ENCODE results near the gene CFAP65.

DNA sequence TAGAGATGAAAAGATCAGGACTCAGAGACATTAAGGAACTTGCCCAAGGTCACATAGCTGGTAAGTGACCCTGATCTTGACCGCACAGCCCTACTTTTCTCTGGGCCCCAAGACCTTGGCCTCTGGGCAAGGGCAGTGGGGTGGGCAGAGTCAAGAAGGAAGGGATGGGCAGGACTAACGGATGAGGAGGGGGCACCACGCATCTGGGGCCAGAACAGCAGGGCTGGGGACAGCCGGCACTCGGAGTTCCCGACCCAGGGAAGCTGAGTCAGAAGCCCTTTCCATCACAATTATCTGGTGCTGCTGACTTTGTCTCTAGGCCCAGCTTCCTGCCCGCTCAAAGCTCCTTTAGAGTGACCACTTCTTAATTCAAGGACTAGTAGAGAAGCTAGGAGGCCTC is 14.4 kb downstream of the CFAP65 start:
- TF ChIP-seq, protein P1, sequence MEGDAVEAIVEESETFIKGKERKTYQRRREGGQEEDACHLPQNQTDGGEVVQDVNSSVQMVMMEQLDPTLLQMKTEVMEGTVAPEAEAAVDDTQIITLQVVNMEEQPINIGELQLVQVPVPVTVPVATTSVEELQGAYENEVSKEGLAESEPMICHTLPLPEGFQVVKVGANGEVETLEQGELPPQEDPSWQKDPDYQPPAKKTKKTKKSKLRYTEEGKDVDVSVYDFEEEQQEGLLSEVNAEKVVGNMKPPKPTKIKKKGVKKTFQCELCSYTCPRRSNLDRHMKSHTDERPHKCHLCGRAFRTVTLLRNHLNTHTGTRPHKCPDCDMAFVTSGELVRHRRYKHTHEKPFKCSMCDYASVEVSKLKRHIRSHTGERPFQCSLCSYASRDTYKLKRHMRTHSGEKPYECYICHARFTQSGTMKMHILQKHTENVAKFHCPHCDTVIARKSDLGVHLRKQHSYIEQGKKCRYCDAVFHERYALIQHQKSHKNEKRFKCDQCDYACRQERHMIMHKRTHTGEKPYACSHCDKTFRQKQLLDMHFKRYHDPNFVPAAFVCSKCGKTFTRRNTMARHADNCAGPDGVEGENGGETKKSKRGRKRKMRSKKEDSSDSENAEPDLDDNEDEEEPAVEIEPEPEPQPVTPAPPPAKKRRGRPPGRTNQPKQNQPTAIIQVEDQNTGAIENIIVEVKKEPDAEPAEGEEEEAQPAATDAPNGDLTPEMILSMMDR (IDR thresholded peaks at IDR 0.05): no peak
- TF ChIP-seq POLR2AphosphoS5 (IDR thresholded peaks at IDR 0.05): no peak
